ENCODE data around the gene BARX2.

- no peak for TF ChIP-seq CTCF (IDR thresholded peaks at IDR 0.05)
- no peak for TF ChIP-seq EP300 (IDR thresholded peaks at IDR 0.05)
- TF ChIP-seq POLR2A (IDR thresholded peaks at IDR 0.05): no peak
Observed at GRCh38 chr11:129419386-129419785, 43.7 kb downstream of the BARX2 start.
